Measurements from ENCODE around the gene AARS2.
"Not testable (repeated sequence)": the region's sequence is repeated elsewhere in the genome, so short reads cannot be mapped to it uniquely, and the experiment has no call there.

AARS2 gene

GRCh38 chr6:44312901-44313788 is at the start of gene AARS2:
Gene AARS2 (minus strand): TSS chr6:44313347. CDS start chr6:44313323, 24 bp downstream.
- peak; percentile 93 for DNase-seq

DNA sequence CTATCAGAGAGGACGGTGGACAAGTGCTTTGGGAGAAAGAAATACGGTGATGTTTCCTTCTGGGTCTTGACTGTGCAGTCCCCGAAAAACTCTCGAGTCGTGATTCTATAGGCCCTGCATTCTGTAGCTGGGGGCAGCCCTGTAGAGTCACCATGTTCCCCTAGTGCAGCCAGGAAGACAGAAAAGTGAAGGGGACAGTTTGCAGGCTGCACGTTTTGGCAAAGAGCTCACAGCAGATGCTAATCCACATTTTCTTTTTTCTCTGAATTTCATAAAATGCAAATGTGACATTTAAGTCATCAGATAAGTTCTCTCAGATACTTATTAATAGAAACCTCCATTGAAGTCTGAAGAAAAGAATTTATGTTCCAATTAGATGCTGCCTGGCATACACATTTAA is 48.8 kb upstream of the AARS2 start:
- no peak for DNase-seq

DNA sequence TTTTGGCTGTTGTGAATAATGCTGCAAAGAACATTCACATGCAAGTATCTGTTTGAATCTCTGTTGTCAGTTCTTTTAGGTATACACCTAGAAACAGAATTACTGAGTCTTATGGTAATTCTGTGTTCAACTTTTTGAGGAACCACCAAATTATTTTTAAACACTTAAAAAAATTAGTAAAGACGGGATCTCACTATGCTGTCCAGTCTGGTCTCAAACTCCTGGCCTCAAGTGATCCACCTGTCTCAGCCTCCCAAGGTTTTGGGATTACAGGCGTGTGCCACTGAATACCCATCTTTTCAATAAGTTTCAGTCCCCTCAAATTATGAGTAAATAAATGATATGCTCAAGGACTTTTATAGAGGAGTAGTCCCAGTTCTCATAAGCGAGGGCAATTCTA is 46.8 kb upstream of the AARS2 start:
- DNase-seq, result no peak

DNA sequence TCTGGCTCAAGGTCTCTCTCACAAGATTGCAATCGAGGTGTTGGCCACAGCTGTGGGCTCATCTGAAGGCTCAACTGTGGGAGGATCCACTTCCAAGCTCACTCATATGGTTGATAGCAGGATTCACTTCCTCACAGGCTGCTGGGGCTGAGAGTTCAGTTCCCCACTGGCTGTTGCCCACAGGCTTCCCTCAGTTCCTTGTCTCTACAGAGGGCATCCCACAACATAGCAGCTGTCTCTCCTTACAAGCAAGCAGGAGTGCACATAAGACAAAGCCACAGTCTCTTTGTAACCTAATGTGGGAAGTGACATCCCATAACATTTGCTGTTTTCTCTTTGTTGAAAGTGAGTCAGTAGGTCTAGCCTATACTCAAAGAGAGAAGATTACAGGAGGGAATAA is 43.3 kb upstream of the AARS2 start:
- DNase-seq, result no peak

DNA sequence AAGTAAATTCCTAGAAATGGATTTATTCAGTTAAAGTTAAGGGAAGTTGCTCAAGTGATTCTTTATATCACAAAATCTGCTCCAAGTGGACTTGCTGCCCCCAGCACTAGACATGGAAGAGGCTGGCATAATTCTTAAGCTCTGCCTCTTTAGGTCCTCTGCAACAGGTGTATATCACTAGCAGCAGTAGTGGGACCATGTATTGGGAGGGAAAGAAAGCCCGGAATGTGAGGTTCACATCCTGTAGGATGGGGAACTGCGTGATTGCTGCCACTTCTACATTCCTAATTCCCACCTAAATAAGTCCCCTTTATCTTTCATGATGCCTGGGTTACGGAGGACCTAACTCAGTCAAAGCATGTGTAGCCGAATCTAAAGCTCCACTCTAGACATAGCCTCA is 42.5 kb upstream of the AARS2 start:
- no peak for DNase-seq

DNA sequence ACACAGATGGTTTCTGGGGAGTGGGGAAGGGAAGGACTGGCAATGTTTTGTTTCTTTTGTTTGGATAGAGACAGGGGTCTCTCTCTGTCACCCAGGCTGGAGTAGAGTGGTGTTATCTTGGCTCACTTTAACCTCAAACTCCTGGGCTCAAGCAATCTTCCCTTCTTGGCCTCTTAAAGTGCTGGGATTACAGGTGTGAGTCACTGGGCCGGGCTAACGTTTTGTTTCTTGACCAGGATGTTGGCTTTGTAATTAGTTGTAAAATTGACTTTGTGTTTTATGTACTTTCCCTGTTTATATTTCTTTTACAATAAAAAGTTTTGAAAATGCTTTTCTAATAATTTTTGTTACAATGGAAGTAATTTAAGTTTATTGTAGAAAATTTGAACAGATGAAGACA is 40.2 kb upstream of the AARS2 start:
- no peak for DNase-seq

DNA sequence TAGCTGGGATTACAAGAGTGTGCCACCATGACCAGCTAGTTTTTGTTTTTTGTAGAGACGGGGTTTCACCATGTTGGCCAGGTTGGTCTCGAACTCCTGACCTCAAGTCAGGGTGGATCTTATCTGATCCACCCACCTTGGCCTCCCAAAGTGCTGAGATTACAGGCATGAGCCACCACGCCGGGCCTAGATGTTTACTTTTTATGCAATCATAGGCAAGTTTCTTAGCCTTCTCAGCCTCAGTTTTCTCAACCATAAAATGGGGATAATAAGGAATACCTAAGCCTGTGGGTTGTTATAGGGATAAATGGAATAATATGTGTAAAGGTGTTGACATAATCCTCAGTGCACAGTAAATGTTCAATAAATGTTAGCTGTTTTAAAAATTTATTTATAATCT is 39.1 kb upstream of the AARS2 start:
- no peak for DNase-seq

DNA sequence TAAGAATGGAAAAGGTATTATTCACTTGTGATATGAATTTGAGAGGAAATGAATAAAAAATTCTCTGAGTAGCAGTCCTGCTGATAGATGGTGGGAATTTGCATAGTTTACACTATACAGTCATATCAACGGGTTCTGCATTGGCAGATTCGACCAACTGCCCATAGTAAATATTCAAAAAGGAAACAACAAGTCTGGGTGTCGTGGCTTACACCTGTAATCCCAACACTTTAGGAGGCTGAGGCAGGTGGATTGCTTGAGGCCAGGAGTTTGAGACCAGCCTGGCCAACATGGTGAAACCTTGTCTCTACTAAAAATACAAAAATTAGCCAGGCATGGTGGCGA is 37.5 kb upstream of the AARS2 start:
- not testable (repeated sequence) for DNase-seq

DNA sequence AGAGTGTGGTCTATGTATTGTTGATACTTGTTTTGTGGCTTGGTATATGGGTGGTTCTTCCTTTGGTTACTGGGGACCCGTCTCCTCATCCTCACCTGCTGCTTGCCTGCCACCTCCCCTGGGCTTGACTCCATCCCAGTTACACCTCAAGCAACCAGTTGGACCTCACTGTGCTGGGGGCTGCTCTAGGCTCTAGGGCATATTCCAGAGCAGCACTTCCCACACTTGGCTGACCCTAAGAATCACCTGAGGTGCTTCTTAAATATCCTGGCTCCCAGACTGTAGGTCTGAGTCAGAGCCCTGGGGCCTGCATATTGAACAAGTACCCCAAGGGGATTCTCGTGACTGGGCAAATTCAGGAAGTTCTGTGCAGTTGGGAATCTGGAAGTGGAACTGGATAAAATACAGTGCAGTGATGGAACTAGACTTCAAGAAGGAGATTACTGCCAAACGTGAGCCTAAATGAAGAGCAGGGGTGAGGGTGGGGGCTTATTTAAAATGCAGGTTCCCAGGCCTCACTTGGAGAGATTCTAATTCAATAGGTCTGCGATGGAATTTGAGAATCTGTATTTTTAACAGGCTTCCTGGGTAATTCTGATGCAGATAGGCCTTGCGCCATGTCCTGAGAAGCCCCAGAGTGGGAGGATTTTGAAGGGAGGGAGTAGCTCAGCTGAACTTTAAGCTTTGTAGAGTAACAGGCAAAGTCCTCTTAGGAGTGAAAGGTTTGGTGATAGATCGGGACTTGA is 36.9 kb upstream of the AARS2 start:
- DNase-seq, result no peak

GRCh38 chr6:44346818-44347217 is 33.7 kb upstream of the AARS2 start:
- not testable (repeated sequence) for DNase-seq

DNA sequence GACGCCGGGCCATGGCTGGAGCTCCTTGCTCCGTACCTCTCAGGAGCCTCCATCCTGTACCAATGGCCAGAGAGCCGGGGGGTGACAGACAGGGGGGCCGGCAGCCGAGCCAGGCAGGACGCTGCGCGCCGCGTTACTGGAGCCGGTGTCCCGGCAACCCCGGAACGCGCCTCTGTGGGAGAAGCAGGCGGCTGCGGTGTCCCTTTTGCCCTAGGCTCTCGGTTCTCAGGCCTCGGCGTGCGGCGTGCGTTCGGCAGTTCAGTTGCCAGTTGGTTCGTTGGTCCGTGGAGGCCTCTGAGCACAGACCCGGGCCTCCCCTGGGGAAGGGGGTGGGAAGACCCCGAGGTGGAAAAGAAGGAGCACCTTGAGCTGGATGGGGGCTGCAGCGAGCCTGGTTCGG is 29.3 kb upstream of the AARS2 start, which contains the start of gene SPATS1:
Gene SPATS1, plus strand, starts transcription at position 162 of the 400 bp plus-strand sequence. CDS start 446 bp downstream, outside the sequence.
- peak; percentile 76 for DNase-seq

- DNase-seq, result peak; percentile 72
Observed at GRCh38 chr6:44342052-44342451, 28.9 kb upstream of the AARS2 start.

DNA sequence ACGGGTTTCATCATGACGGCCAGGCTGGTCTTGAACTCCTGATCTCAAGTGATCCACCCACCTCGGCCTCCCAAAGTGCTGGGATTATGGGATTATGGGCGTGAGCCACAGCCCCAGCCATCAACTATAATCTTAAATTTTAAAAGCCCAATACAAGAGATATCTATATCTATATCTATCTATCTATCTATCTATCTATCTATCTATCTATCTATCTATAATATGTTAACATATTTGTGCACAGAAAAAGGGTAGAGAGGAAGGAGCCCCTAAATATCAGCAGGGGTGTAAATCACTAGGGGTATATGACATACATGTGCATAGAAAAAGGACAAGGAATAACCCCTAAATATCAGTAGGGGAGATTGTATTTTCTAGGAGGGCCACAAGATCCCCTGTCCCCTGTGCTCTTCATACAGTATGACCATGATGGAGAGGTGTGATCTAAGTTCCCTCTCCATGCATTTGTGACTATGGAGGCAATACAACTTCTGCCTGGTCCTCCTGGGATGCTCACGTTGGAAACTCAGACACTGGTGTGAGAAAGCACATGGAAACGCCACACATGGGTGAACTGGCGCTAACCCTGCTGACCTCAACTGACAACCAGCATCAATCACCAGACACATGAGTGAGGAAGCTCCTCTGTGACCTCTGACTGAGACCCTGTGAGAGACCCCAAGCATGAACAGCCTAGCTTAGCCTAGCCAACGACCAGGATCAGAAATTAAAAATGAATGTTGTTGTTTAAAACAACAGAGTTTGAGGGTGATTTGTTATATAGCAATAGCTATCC is 28.1 kb upstream of the AARS2 start:
- DNase-seq, result no peak

DNA sequence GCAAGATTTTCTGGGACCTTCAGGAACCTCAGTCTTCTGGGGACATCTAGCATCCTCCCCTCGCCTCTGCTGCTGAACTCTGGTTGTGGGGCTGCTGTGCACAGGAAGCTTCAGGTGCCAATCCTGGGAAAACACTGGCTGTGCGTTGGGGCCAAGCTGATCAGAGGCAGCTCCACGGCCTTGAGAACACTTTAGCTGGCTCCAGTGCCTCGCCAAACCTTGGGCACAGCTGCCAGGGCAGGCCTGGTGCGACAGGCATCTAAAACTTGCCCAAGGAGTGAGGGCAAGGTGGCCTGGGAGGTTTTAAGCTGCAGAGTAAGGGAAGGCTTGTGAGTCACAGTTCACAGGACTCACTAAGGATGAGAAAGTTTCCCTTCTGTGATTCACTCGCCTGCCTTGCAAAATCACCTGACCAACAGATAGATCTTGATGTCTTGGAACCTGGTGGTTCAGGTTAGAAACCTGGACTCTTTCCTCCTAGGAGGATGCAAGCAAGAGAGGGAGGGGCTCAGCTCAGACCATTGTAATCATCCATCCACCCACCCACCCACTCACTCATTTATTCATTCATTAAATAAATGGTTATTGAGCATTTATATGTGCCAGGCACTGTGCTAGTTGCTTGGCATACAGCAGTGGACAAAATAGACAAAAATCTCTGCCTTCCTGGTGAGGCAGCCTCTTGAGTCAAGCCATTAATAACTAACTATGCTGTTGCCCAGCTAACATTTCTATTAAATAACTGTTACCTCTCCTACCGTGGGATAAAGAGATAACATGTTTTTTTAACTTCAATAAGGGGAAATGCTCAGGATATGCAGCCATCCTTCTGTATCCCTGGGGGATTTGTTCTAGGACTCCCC is 26.8 kb upstream of the AARS2 start:
- no peak for DNase-seq

- no peak for DNase-seq
Observed at GRCh38 chr6:44339301-44339700, 26.2 kb upstream of the AARS2 start.

- peak; percentile 85 for DNase-seq
Observed at GRCh38 chr6:44338228-44339122, 25.3 kb upstream of the AARS2 start.

DNA sequence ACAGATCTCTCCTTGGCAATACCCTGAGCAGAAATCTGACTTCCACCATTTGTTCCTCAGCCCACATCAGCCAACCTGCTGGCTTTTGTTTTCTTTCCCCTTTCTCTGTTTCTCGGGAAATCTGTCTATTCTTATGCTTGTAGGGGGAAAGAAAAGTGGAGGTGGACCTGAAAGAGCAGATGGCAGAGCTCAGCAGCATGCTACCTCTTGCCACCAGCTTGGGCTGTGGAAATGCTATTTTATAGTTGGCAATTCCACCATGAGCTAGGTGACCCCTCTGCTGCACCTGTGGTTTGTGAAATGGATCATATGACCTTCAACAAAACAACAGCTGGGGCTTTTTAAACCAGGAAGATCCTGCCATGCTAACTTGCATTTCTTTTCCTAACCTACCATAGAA is 22.5 kb upstream of the AARS2 start:
- DNase-seq, result peak; percentile 67

GRCh38 chr6:44333942-44334341 is 20.8 kb upstream of the AARS2 start:
- DNase-seq, result no peak

DNA sequence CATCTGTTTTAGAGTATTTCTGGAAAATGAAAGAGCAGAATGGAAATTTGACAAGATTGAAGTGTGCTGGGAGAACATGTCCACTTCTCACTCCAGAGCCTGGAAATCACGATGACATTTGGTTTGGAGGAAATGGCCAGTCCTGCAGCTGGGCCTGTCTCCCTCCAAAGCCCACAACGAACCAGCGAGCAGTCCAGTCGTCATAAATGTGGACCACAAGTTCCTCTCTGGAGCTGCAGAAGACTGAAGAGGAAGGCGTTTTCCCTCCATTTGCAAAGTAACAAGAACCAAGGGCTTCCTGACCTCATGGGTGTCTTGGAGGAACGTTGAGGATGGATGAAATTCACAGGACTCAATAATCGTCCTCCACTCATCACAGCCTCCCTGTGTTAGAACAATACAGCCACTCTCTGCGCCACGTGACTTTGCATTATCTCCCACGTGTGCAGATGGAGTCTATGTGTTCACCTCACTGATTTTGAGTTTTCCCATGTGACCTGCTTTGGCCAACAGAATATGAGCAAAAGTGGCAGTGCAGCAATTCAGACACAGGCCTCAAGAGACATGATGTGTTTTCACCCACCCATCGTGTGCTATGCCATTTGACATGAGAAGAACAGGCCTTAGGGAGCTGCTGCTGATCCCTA is 20.2 kb upstream of the AARS2 start:
- no peak for DNase-seq

DNA sequence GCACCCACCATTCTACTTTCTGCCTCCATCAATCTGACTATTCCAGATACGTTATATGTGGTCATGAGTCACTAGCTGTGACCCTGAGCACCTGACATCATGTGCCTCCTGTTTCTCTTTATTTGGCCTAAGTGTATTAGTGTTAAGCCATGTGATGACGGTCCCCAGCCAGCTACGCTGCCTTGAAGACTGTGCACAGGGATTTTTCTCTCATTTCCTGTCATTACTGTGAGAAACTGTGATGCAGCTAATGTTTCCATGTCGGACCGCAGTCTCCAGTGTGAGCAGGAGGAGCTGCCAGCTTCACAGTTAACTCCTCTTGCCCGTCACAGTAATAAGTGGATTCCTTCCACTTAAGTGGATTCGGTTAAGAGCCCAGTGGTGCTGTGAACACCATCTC is 19.4 kb upstream of the AARS2 start:
- DNase-seq, result no peak

DNA sequence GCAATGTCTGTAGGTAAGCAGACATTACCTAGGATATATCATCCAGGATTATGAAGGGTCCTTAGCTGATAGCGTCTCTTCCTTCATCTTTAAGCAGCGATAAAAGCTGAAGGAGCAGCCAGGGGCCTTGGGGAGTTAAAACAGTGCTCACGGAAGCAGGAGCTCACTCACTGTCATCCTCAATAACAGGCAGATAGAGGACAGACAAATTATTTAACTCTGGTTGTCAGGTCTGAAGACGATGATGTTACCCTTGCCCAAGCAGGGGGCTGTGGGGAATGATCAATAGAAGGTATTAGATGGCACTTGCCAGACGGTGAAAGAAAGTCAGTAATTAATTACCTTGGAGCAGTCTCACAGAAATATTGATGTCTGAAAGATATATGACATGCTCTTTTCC is 16.7 kb upstream of the AARS2 start:
- DNase-seq, result no peak
